Occipital lobe (tissue), 2 donors: ENCODE results near the gene MFSD12. TPM values are rescaled to one million over a fixed set of nuclear protein-coding genes. Genes with fewer than 3 reads are reported as not detected.
"Not testable (repeated sequence)": the region's sequence is repeated elsewhere in the genome, so short reads cannot be mapped to it uniquely, and the experiment has no call there.

Source experiments
- DNase-seq: peaks from one replicate; lab custom pipeline; 2025; lab: John Stamatoyannopoulos, UW
- total RNA-seq: library from RNA; depleted of rRNA; stranded (reverse); fragments of >200 nt; gene quantifications from one replicate; pipeline ENCODE4 v1.2.3, GENCODE V29; 2014

MFSD12 gene
- total RNA-seq, 1 donor from 2014 or later: 32.9 TPM

DNA sequence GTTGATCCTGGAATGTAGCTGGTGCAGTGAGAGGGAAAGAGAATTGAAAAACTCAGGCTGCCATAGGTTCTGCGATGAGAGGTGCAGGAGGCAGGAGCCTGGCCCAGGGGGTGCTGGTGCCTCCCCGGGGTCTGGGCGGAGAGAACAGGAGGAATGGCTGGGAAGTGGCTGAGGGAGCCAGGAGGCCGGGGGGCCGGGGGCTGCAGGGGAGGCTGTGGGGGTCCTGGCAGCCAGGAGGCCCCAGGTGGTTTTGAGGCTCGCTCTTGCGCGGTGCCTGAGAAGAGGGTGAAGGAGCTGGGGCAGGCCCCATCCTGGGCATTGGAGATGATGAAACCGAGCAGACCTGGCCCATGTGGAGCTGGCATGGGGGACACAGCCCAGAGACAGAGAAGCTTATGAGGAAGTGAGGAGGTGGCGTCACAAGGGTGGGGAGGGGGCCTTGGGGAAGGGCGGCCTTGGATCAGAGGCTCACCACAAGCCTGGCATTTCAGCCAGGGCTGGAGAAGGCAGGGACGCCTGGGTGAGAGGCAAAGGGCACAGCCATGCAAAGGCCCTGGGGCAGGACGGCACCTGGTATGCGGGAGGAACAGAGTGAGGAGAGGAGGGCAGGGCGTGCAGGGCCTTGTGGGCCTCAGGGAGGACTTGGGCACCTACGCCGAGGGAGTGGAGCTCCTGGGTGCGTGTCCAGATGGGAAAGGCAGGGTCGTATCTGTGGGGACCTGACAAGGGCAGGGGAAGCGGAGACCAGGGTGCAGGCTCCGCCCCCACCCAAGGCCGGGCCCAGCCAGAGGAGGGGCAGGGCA lies 19.7 kb downstream of the MFSD12 start:
- no peak for DNase-seq

DNA sequence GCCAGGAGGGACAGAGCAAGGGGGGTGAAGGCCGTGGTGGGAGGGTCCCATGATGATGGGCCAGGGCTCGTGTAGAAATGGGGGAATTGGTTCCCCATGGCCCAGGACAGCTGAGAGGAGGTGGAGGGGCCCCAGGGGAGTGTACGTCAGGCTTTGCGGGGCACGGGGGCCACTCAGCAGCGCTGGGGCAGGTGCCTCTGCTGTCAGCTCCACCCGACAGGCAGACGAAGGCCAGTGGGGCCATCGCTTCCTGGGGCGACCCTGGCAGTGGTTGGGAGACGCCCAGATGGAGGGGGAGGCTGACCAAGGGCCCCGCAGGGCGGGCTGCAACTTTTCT lies 20.3 kb downstream of the MFSD12 start:
- no peak for DNase-seq

DNA sequence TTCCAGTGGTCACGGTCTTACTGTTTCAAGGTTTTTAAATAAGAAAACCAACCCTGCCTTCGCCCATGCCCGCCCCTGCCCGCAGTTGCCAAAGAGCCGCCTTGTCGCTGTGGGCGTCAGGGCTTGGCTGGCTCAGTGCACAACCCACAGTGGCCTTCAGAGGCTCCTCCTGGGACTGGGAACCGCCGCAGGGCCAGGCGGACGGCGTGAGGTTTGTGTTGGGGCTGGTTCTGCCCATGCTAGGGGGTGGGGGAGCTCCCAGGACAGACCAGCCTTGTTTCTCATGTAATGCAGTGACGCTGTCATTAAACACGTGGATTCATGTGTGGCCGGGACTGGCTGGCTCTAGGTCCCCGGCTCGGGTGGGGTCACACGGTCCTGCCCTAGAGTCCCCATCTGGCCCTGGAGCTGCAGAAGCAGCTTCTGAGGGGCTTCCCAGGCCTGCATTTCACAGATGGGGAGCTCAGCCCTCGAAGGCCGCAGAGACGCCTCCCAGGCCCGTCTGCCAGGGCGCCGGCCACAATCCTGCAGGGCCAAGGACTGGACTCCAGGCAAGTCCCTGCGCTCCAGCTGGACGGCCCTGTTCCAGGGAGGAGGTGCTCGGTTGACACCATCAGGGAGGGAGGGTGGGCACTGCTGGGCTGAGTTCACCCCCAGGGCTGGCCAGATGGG lies 20.8 kb downstream of the MFSD12 start:
- no peak for DNase-seq

DNA sequence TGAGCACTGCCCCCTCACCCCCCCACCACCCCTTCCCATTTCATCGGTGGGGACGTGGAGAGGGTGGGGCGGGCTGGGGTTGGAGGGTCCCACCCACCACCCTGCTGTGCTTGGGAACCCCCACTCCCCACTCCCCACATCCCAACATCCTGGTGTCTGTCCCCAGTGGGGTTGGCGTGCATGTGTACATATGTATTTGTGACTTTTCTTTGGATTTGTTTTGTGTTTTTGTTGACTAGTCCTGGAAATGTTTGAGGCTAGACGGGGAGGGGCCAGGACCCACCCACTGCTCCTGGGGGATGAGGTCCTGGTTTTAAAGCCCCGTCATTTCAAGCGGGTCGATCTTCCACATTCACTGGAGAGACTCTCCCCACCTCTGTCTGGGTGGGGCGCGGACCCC lies 21.4 kb downstream of the MFSD12 start:
- no peak for DNase-seq

DNA sequence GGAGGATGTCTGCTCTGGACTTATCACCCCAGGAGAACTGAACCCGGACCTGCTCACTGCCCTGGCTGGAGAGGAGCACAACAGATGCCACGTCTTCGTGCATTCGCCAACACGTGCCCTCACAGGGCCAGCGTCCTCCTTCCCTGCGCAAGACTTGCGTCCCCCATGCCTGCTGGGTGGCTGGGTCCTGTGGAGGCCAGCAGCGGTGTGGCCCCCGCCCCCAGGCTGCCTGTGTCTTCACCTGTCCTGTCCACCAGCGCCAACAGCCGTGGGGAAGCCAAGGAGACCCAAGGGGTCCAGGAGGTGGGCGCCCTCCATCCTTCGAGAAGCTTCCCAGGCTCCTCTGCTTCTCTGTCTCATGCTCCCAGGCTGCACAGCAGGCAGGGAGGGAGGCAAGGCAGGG lies 21.8 kb downstream of the MFSD12 start:
- no peak for DNase-seq

DNA sequence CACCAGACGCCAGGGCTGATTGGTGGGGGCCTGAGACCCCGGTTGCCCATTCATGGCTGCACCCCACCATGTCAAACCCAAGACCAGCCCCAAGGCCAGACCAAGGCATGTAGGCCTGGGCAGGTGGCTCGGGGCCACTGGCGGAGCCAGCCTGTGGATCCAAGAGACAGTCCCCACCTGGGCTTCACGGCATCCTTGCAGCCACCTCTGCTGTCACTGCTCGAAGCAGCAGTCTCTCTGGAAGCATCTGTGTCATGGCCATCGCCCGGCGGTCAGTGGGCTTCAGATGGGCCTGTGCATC lies 22.2 kb downstream of the MFSD12 start:
- no peak for DNase-seq

DNA sequence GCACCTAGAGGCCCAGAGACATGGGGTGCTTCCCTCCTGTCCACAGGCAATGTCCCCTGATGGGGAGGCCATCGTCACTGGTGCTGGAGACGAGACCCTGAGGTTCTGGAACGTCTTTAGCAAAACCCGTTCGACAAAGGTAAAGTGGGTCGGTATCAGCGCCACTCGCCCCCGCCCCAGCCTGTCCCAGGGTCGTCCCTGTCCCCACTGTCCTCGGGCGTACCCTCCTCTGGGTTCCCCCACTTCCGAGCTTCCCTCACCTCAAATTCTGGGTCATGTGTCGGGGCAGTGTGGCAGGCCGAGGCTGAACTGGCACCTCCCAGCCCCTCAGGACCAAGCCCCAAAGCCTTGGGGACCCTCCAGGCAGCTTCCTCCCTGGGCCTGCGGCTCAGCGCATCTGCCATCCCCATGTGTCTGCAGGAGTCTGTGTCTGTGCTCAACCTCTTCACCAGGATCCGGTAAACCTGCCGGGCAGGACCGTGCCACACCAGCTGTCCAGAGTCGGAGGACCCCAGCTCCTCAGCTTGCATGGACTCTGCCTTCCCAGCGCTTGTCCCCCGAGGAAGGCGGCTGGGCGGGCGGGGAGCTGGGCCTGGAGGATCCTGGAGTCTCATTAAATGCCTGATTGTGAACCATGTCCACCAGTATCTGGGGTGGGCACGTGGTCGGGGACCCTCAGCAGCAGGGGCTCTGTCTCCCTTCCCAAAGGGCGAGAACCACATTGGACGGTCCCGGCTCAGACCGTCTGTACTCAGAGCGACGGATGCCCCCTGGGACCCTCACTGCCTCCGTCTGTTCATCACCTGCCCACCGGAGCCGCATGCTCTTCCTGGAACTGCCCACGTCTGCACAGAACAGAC lies 22.8 kb downstream of the MFSD12 start:
- DNase-seq: no peak

DNA sequence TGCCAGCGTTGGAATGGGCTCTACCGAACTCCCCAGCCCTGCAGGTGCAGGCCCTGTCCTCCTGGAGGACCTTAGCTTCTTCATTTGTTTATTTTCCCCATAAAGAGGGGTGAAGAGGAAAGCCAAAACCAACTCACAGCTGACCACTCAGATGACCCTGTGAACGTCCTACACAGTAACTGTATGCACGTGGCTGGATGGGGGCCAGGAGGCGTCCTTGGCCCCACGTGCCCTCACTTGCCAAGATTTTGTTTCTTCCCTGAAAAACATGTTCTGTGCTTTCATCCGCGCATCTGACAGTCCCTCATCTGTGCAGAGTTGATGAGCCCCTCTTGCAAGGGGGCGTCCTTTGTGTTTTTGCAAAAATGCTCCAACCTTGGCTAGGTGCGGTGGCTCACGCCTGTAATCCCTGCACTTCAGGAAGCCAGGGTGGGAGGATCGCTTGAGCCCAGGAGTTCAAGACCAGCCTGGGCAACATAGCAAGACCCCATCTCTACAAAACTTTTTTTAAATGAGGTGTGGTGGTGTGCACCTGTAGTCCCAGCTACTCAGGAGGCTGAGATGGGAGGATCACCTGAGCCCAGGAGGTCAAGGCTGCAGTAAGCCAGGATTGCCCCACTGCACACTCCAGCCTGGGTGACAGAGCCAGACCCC lies 23.7 kb downstream of the MFSD12 start:
- no peak for DNase-seq

DNA sequence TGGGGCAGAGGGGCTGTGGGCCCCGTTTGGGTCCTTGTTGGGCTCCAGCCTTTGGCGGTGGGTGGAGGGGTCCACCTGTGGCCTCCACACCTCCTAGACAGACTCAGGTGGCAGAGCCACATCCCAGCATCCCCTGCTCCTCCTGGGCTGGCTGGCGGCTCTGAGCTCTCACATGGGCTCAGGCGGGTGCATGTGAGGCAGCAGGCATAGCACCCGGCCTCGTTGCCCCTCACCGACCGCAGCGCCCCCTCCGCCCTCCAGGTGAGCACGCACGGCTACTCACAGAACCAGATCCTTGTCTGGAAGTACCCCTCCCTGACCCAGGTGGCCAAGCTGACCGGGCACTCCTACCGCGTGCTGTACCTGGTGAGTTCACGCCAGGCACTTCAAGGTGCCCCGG lies 24.4 kb downstream of the MFSD12 start:
- DNase-seq: no peak

DNA sequence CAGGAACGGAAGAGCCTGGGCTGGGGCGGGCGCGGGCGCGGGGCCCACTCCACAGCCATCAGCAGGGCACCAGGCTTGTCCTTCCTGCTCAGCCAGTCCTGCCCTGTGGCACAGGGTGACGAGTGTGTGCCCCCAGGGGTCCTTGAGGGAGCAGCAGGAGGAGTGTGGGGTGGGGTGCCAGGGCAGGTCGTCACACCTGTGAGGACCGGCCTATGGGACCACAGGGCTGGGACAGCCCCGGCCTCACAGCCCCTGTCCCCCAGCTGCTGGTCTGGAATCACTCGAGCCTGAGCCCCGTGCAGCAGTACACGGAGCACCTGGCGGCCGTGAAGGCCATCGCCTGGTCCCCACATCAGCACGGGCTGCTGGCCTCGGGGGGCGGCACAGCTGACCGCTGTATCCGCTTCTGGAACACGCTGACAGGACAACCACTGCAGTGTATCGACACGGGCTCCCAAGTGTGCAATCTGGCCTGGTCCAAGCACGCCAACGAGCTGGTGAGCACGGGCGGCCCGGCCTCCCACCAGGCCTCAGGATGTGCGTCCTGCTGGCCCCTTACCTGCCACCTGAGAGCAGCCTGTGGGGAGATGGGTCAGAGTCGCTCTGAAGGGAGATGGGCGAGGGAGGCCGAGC lies 25.1 kb downstream of the MFSD12 start:
- no peak for DNase-seq

DNA sequence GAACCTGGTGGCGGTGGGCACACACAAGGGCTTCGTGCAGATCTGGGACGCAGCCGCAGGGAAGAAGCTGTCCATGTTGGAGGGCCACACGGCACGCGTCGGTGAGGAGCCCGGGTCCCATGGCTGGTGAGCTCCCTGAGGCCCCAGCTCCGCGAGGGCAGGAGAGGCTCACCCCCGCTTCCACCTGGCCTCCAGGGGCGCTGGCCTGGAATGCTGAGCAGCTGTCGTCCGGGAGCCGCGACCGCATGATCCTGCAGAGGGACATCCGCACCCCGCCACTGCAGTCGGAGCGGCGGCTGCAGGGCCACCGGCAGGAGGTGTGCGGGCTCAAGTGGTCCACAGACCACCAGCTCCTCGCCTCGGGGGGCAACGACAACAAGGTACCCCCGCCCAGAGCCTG lies 25.7 kb downstream of the MFSD12 start:
- DNase-seq: no peak

DNA sequence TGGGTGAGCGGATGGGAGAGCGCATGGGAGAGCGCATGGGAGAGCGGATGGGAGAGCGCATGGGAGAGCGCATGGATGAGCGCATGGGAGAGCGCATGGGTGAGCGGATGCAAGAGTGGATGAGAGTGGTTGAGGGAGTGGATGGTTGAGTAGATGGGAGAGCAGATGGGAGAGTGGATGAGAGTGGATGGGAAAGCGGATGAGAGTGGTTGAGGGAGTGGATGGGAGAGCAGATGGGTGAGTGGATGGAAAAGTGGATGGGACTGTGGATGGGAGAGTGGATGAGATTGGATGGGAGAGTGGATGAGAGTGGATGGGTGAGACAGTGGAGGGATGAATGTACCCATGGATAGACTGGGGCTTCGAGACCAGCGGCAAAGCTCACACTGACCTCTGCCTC lies 27.0 kb downstream of the MFSD12 start:
- DNase-seq: no peak

DNA sequence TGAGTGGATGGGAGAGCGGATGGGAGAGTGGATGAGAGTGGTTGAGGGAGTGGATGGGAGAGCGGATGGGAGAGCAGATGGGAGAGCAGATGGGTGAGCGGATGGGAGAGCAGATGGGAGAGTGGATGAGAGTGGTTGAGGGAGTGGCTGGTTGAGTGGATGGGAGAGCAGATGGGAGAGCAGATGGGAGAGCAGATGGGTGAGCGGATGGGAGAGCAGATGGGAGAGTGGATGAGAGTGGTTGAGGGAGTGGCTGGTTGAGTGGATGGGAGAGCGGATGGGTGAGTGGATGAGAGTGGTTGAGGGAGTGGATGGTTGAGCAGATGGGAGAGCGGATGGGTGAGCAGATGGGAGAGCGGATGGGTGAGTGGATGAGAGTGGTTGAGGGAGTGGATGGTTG lies 28.1 kb downstream of the MFSD12 start:
- not testable (repeated sequence) for DNase-seq

DNA sequence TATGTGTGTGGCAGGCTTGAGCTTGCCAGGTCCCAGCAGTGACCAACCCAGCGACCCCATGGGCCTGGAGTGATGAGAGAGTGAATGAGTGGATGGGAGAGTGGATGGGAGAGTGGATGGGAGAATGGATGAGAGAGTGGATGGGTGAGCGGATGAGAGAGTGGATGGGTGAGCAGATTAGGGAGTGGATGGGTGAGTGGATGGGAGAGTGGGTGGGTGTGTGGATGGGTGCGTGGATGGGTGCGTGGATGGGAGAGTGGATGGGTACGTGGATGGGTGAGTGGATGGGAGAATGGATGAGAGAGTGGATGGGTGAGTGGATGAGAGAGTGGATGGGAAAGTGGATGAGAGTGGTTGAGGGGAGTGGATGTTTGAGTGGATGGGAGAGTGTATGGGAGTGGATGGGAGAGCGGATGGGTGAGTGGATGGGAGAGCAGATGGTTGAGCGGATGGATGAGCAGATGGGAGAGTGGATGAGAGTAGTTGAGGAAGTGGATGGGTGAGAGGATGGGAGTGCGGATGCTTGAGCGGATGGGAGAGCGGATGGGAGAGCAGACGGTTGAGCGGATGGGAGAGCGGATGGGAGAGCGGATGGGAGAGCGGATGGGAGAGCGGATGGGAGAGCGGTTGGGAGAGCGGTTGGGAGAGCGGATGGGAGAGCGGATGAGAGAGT lies 28.7 kb downstream of the MFSD12 start:
- DNase-seq: no peak

DNA sequence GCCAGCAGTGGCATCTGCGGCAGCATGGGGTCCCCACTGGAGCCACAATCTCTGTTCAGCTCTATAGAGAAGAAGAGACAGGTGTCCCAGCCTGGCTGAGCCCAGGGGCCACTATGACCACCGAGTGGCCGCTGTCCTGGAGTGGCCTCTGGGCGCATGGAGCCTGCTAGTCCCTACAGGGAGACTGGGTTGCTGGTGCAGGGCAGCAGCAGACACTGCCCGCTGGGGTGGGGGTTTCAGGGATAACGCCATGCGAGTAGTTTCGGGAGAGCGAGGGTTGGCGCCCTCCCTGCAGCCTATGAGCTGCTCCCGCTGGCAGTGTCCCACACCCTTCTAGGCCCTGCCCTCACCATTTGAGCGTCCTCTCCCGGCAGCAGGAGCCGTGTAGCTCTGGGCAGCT lies 29.3 kb downstream of the MFSD12 start:
- no peak for DNase-seq

DNA sequence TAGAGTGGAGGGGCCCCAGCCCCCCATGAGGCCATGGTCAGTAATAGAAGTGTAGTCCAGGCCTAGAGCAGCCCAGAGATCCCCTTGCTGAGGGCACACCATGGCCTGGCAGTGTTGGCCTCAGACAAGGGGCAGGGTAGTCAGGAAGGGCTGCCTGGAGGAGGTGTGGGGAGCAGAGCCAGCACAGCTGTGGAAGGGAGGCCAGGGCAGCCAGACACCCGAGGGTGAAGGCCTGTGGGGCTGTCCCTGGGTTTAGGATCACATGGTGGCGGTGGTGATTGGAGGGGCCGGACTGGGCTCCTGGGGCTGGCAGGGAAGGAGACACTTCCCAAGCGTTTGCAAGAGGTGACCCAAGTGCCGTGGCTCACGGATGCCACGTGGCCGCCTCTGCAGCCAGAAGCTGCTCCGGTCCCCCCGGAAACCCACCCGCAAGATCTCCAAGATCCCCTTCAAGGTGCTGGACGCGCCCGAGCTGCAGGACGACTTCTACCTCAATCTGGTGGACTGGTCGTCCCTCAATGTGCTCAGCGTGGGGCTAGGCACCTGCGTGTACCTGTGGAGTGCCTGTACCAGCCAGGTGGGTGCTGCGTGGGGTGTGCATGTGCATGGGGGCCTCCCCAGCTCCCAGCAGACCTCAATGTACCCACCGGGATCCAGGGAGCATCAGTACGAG lies 30.0 kb downstream of the MFSD12 start:
- no peak for DNase-seq

DNA sequence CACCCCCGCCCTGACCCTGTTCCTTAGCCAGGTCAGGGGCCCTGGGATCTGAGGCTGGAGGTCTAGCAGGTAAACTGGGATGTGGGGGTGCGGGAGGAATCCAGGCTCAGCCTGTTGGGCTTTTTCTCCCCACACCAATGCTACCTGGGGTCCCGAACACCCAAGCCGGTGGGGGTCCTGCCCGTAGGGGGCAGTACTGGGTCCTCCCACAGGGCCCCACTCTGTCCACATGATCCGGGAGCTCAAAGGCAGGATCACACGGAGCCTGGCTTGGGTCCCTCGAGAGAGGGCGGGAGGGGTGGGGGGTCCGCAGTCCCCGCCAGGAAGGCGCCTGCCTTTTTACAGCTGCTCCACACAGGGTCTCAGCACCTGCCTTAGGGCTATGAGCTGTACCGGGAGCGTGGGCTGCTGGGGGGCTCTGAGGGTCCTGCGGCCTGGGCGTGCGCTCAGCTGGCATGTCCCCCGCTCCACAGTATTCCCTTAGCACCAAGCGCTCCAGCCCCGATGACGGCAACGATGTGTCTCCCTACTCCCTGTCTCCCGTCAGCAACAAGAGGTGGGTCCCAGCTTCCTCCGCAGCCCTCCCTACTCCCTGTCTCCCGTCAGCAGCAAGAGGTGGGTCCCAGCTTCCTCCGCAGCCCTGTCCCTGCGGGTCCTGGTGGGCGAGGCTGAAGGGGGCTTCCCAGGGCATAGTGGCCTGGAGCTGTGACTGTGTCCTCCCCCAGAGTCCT lies 30.7 kb downstream of the MFSD12 start:
- DNase-seq: no peak

DNA sequence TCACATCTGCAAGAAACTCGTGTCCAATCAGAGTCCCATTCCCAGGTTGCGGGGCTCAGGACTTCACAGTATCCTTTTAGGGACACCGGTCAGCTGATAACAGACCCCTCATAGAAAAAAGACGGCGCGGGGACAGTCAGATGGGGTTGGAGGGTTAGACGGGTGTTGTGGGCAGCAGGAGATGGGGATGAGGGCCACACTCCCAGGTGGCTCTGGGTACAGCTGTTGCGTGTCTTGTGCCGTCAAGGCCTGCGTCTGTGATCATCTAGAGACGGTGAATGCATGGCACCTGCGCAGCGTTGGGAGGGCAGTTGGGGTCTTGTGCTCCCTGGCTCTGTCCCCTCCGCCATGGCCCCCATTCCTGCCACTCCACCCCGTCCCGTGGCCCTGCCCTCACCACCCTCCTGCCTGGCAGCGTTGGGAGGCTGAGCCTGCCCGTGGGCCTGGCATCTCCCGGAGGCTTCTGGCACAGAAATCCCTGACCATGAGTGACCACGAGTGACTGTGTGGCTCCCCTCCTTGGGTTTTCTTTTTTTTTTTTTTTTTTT lies 32.4 kb downstream of the MFSD12 start:
- no peak for DNase-seq

DNA sequence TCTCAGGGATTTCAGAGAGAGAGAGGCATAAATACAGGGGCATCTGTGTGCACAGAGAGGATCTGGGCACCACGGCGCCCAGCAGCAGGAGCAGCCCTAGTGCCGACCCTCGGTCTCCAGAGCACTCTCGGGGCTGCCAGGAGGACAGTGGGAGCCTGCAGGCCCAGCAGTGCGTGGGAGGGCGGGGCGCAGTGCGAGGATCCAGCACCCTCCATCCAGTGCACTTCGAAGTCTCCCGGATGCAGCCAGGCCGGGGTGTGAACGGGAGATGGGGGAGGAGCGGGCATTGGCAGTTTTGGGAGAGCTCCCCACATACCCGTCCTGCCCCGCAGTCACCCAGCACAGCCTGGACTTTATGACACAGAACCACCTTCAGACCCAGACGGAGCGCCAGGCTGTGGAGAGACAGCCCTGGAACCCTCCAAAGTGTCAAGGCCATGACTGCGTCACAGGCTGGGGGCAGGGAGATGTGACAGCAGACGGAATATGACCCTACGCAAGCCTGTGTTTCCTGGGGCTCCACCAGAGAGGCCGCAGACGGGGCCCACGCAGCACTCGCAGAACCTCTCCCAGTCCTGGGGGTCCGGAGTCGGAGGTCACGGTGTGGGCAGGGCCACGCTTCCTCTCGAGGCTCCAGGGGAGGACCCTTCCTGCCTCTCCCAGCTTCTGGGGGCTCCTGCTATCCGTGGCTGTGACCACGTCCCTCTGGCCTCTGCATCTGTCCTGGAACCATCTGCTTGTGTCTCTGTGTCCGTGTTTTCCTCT lies 33.1 kb downstream of the MFSD12 start:
- no peak for DNase-seq
